Measurements from ENCODE around the gene CEPT1.

The CEPT1 gene

GRCh38 chr1:111222308-111223125, 82.5 kb downstream of the CEPT1 start:
- in situ Hi-C loops (cut with MboI; ENCODE audit: low pct_unique_long_range_greater_than_20kb, low sequenced_read_pairs, unreplicated experiment), result loop anchor here (10.0 to 25.0 kb wide), 4 partner anchors 172 to 540 kb away; partner anchors contain the start of genes ATP5PB, DDX20, RAP1A and WDR77
- TF ChIP-seq CTCF (IDR thresholded peaks at IDR 0.05; ENCODE audit: extremely low read depth, insufficient read depth, missing control alignments), result peak; percentile 94
- DNase-seq (ENCODE audit: low spot score), result peak; percentile 51

GRCh38 chr1:111223126-111223685, 83.2 kb downstream of the CEPT1 start:
- no peak for DNase-seq (ENCODE audit: low spot score)
- no peak for TF ChIP-seq CTCF (IDR thresholded peaks at IDR 0.05; ENCODE audit: extremely low read depth, insufficient read depth, missing control alignments)
- in situ Hi-C loops (cut with MboI; ENCODE audit: low pct_unique_long_range_greater_than_20kb, low sequenced_read_pairs, unreplicated experiment), result loop anchor here (10.0 to 25.0 kb wide), 4 partner anchors 172 to 539 kb away; partner anchors contain the start of genes ATP5PB, DDX20, RAP1A and WDR77

GRCh38 chr1:111225091-111225490, 85.1 kb downstream of the CEPT1 start:
- no peak for TF ChIP-seq CTCF (IDR thresholded peaks at IDR 0.05; ENCODE audit: extremely low read depth, insufficient read depth, missing control alignments)
- DNase-seq (ENCODE audit: low spot score), result no peak
- in situ Hi-C loops (cut with MboI; ENCODE audit: low pct_unique_long_range_greater_than_20kb, low sequenced_read_pairs, unreplicated experiment), result loop anchor here (10.0 kb wide), 2 partner anchors 170 to 220 kb away; partner anchors contain the start of genes ATP5PB and WDR77

GRCh38 chr1:111225717-111226400, 85.8 kb downstream of the CEPT1 start:
- DNase-seq (ENCODE audit: low spot score), result no peak
- in situ Hi-C loops (cut with MboI; ENCODE audit: low pct_unique_long_range_greater_than_20kb, low sequenced_read_pairs, unreplicated experiment), result loop anchor here (10.0 kb wide), 2 partner anchors 169 to 219 kb away; partner anchors contain the start of genes ATP5PB and WDR77
- no peak for TF ChIP-seq CTCF (IDR thresholded peaks at IDR 0.05; ENCODE audit: extremely low read depth, insufficient read depth, missing control alignments)

- no peak for DNase-seq (ENCODE audit: low spot score)
- no peak for TF ChIP-seq CTCF (IDR thresholded peaks at IDR 0.05; ENCODE audit: extremely low read depth, insufficient read depth, missing control alignments)
- in situ Hi-C loops (cut with MboI; ENCODE audit: low pct_unique_long_range_greater_than_20kb, low sequenced_read_pairs, unreplicated experiment), result loop anchor here (10.0 kb wide), 2 partner anchors 167 to 217 kb away; partner anchors contain the start of genes ATP5PB and WDR77
Observed at GRCh38 chr1:111227434-111227833, 87.4 kb downstream of the CEPT1 start, which contains the start of gene CHI3L2. TSS of gene CHI3L2 (plus strand) at chr1:111227713. CDS start at chr1:111227730, 17 bp downstream.

Data from GM13977 (cell line).